ENCODE results near the gene USP5. TPM values are rescaled to one million over a fixed set of nuclear protein-coding genes. Genes with fewer than 3 reads are reported as not detected.

The USP5 gene
- total RNA-seq, 4 donors from 2014 or later, result 22.3 to 46.7 (median 34.4) TPM

GRCh38 chr12:6830999-6831398, 21.0 kb upstream of the USP5 start:
- no peak for TF ChIP-seq CTCF (IDR thresholded peaks at IDR 0.05; ENCODE audit: low read depth)

GRCh38 chr12:6831450-6831995, 20.4 kb upstream of the USP5 start:
- TF ChIP-seq CTCF (IDR thresholded peaks at IDR 0.05; ENCODE audit: low read depth), result no peak

GRCh38 chr12:6832125-6832524, 19.8 kb upstream of the USP5 start:
- no peak for TF ChIP-seq CTCF (IDR thresholded peaks at IDR 0.05; ENCODE audit: low read depth)

GRCh38 chr12:6833189-6833890, 18.6 kb upstream of the USP5 start:
- no peak for TF ChIP-seq CTCF (IDR thresholded peaks at IDR 0.05; ENCODE audit: low read depth)

GRCh38 chr12:6834254-6834653, 17.7 kb upstream of the USP5 start:
- no peak for TF ChIP-seq CTCF (IDR thresholded peaks at IDR 0.05; ENCODE audit: low read depth)

GRCh38 chr12:6834873-6835272, 17.1 kb upstream of the USP5 start:
- no peak for TF ChIP-seq CTCF (IDR thresholded peaks at IDR 0.05; ENCODE audit: low read depth)

- no peak for TF ChIP-seq CTCF (IDR thresholded peaks at IDR 0.05; ENCODE audit: low read depth)
Measured at GRCh38 chr12:6836851-6837250, 15.1 kb upstream of the USP5 start.

Measured in subcutaneous adipose tissue (tissue), 4 donors.